Vagina (tissue), 2 donors: ENCODE measurements around the gene NRXN2.

Experiments used
- CTCF ChIP-seq, 3 experiments: fragments of 450-650 bp in 2 of 3; fragments of 200-600 bp in 1 of 3; sonication (generic) in 1 of 3; IDR thresholded peaks; one replicate each; pipeline ENCODE4 v1.5.1; 2017 to 2019; ENCODE audit warnings: antibody characterized with exemption in 3 of 3, mild to moderate bottlenecking in 2 of 3, moderate library complexity in 2 of 3
- POLR2A ChIP-seq, 2 donors: fragments of 450-650 bp; IDR thresholded peaks; one replicate each; pipeline ENCODE4 v1.6.1; 2017; ENCODE audit warnings: antibody characterized with exemption in 2 of 2, mild to moderate bottlenecking in 2 of 2, moderate library complexity in 2 of 2
- POLR2AphosphoS5 ChIP-seq, 2 donors: sonication (generic); formaldehyde crosslinking; IDR thresholded peaks; one replicate each; pipeline ENCODE4 v1.9.0; 2017; ENCODE audit warnings: antibody characterized with exemption in 2 of 2, mild to moderate bottlenecking in 2 of 2, low read depth in 1 of 2; ENCODE audit not compliant: insufficient read depth in 1 of 2

- no peak for TF ChIP-seq CTCF (IDR thresholded peaks at IDR 0.05)
- TF ChIP-seq POLR2A (IDR thresholded peaks at IDR 0.05) = no peak
- TF ChIP-seq POLR2AphosphoS5 (IDR thresholded peaks at IDR 0.05; ENCODE audit: insufficient read depth in 1 of 2, low read depth in 1 of 2) = no peak
Observed at GRCh38 chr11:64566915-64567891, 155.8 kb downstream of the NRXN2 start.
